Skeletal muscle tissue (tissue), 4 donors: Measurements from ENCODE around the gene MYBPC2. TPM values are rescaled to one million over a fixed set of nuclear protein-coding genes. Genes with fewer than 3 reads are reported as not detected.

Experiments
- H3K27ac ChIP-seq: one replicate; pipeline ENCODE4 v1.7.0; 2013; ENCODE audit warnings: mild to moderate bottlenecking, low read depth, low read length, inconsistent platforms
- H3K27me3 ChIP-seq, 3 donors: one replicate each; pipeline ENCODE4 v1.7.0; 2013; ENCODE audit warnings: low read length in 3 of 3; ENCODE audit not compliant: control insufficient read depth in 3 of 3, insufficient read depth in 3 of 3
- H3K36me3 ChIP-seq, 3 donors: one replicate each; pipeline ENCODE4 v1.7.0; 2013; ENCODE audit warnings: low read length in 3 of 3; ENCODE audit not compliant: control insufficient read depth in 3 of 3, insufficient read depth in 3 of 3
- H3K4me1 ChIP-seq, 3 donors: one replicate each; pipeline ENCODE4 v1.7.0; 2013; ENCODE audit warnings: low read length in 3 of 3, mild to moderate bottlenecking in 3 of 3; ENCODE audit not compliant: control insufficient read depth in 3 of 3, insufficient read depth in 3 of 3
- H3K4me3 ChIP-seq, 3 donors: one replicate each; pipeline ENCODE4 v1.7.0; 2013; ENCODE audit warnings: low read length in 3 of 3
- H3K9ac ChIP-seq, 3 donors: one replicate each; pipeline ENCODE4 v1.7.0; 2013; ENCODE audit warnings: low read length in 3 of 3, mild to moderate bottlenecking in 3 of 3, moderate library complexity in 2 of 3, low read depth in 1 of 3
- H3K9me3 ChIP-seq, 3 donors: one replicate each; pipeline ENCODE4 v1.7.0; 2013; ENCODE audit warnings: low read length in 3 of 3; ENCODE audit not compliant: control insufficient read depth in 3 of 3
- total RNA-seq: library from RNA; depleted of rRNA; stranded (reverse); fragments of >200 nt; gene quantifications from one replicate; pipeline ENCODE4 v1.2.3, GENCODE V29; 2014
- donor health status: Osteomylitis.

The MYBPC2 gene
- total RNA-seq, 1 donor from 2014 or later, result 119 TPM

- Histone ChIP-seq H3K4me1 (peaks cover 2 to 32% (median 11%) of the 10 kb centered on the region in 3 donors), H3K9me3 (peaks cover 0 to 4% (median 0%) of the 10 kb centered on the region in 3 donors), H3K27ac (no peak overlapping the region), H3K9ac (peak overlapping the region in 1 of 3 donors; percentile 45), H3K36me3 (peaks cover 44 to 47% (median 46%) of the 10 kb centered on the region in 3 donors), H3K4me3 (no peak overlapping the region), H3K27me3 (no peaks in the 10 kb centered on the region)
Observed at GRCh38 chr19:50482916-50483315, 50.2 kb downstream of the MYBPC2 start.

- Histone ChIP-seq H3K27ac (peak overlapping the region; percentile 36), H3K36me3 (peaks cover 24 to 27% (median 26%) of the 10 kb centered on the region in 3 donors), H3K27me3 (no peaks in the 10 kb centered on the region), H3K9ac (no peak overlapping the region), H3K4me3 (no peak overlapping the region), H3K4me1 (peaks cover 8 to 33% (median 16%) of the 10 kb centered on the region in 3 donors), H3K9me3 (peaks cover 0 to 5% (median 0%) of the 10 kb centered on the region in 3 donors)
Observed at GRCh38 chr19:50485284-50485955, 52.7 kb downstream of the MYBPC2 start.

GRCh38 chr19:50486823-50487515 is 54.3 kb downstream of the MYBPC2 start:
- H3K36me3 ChIP-seq, result peaks cover 17 to 21% (median 19%) of the 10 kb centered on the region in 3 donors

GRCh38 chr19:50488389-50489194 is 55.9 kb downstream of the MYBPC2 start:
- Histone ChIP-seq H3K4me1 (peaks cover 16 to 48% (median 30%) of the 10 kb centered on the region in 3 donors), H3K9ac (peak overlapping the region in 1 of 3 donors; percentile 69), H3K36me3 (peaks cover 15 to 17% (median 15%) of the 10 kb centered on the region in 3 donors), H3K27me3 (no peaks in the 10 kb centered on the region), H3K9me3 (peaks cover 0 to 7% (median 0%) of the 10 kb centered on the region in 3 donors), H3K4me3 (no peak overlapping the region), H3K27ac (peak overlapping the region; percentile 69)

More at GRCh38 chr19:50486823-50487515, 54.3 kb downstream of the MYBPC2 start:
- Histone ChIP-seq H3K4me3 (no peak overlapping the region), H3K4me1 (peaks cover 16 to 48% (median 26%) of the 10 kb centered on the region in 3 donors), H3K27me3 (no peaks in the 10 kb centered on the region), H3K27ac (peak overlapping the region; percentile 36), H3K9me3 (peaks cover 0 to 7% (median 0%) of the 10 kb centered on the region in 3 donors), H3K9ac (no peak overlapping the region)

GRCh38 chr19:50489461-50490011 is 56.8 kb downstream of the MYBPC2 start:
- Histone ChIP-seq H3K9ac (peak overlapping the region in 1 of 3 donors; percentile 69), H3K4me3 (peak overlapping the region in 1 of 3 donors; percentile 36), H3K4me1 (peaks cover 16 to 48% (median 30%) of the 10 kb centered on the region in 3 donors), H3K9me3 (peaks cover 0 to 7% (median 0%) of the 10 kb centered on the region in 3 donors), H3K27ac (peak overlapping the region; percentile 69), H3K27me3 (no peaks in the 10 kb centered on the region), H3K36me3 (peaks cover 13 to 17% (median 15%) of the 10 kb centered on the region in 3 donors)

GRCh38 chr19:50490411-50490811 is 57.7 kb downstream of the MYBPC2 start:
- Histone ChIP-seq H3K4me3 (peak overlapping the region; percentile 50 to 65 (median 59)), H3K27me3 (no peaks in the 10 kb centered on the region), H3K36me3 (peaks cover 13 to 17% (median 13%) of the 10 kb centered on the region in 3 donors), H3K4me1 (peaks cover 16 to 51% (median 30%) of the 10 kb centered on the region in 3 donors), H3K9me3 (peaks cover 0 to 7% (median 0%) of the 10 kb centered on the region in 3 donors), H3K27ac (peak overlapping the region; percentile 88), H3K9ac (peak overlapping the region; percentile 1 to 76 (median 40))

GRCh38 chr19:50490991-50491472 is 58.3 kb downstream of the MYBPC2 start:
- peak overlapping the region; percentile 88 for H3K27ac ChIP-seq
- H3K4me1 ChIP-seq, result peaks cover 16 to 52% (median 30%) of the 10 kb centered on the region in 3 donors
- peaks cover 13 to 17% (median 13%) of the 10 kb centered on the region in 3 donors for H3K36me3 ChIP-seq
- H3K9me3 ChIP-seq, result peaks cover 0 to 7% (median 0%) of the 10 kb centered on the region in 3 donors
- peak overlapping the region; percentile 46 to 65 (median 58) for H3K4me3 ChIP-seq
- H3K27me3 ChIP-seq, result no peaks in the 10 kb centered on the region
- H3K9ac ChIP-seq, result peak overlapping the region; percentile 44 to 76 (median 72)

- Histone ChIP-seq H3K4me1 (peaks cover 14 to 46% (median 29%) of the 10 kb centered on the region in 3 donors), H3K4me3 (peak overlapping the region in 2 of 3 donors; percentile 15 to 58), H3K27ac (peak overlapping the region; percentile 88), H3K9ac (peak overlapping the region in 2 of 3 donors; percentile 72 to 74), H3K36me3 (peaks cover 3 to 5% (median 4%) of the 10 kb centered on the region in 3 donors), H3K9me3 (peaks cover 0 to 3% (median 0%) of the 10 kb centered on the region in 3 donors), H3K27me3 (no peaks in the 10 kb centered on the region)
Observed at GRCh38 chr19:50492303-50493052, 59.8 kb downstream of the MYBPC2 start.
